ENCODE data around the gene SRPRA.

The SRPRA gene

GRCh38 chr11:126279191-126279590, 10.5 kb upstream of the SRPRA start:
- DNase-seq (ENCODE audit: low read depth, low spot score) = no peak
- in situ Hi-C loops (cut with HindIII; ENCODE audit: low sequenced_read_pairs) = no loop called here
- no peak overlapping the region for H3K4me3 ChIP-seq (ENCODE audit: low read depth, low read length)
- TF ChIP-seq, protein P1, sequence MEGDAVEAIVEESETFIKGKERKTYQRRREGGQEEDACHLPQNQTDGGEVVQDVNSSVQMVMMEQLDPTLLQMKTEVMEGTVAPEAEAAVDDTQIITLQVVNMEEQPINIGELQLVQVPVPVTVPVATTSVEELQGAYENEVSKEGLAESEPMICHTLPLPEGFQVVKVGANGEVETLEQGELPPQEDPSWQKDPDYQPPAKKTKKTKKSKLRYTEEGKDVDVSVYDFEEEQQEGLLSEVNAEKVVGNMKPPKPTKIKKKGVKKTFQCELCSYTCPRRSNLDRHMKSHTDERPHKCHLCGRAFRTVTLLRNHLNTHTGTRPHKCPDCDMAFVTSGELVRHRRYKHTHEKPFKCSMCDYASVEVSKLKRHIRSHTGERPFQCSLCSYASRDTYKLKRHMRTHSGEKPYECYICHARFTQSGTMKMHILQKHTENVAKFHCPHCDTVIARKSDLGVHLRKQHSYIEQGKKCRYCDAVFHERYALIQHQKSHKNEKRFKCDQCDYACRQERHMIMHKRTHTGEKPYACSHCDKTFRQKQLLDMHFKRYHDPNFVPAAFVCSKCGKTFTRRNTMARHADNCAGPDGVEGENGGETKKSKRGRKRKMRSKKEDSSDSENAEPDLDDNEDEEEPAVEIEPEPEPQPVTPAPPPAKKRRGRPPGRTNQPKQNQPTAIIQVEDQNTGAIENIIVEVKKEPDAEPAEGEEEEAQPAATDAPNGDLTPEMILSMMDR (IDR thresholded peaks at IDR 0.05; ENCODE audit: low read depth, low read length) = no peak

DNA sequence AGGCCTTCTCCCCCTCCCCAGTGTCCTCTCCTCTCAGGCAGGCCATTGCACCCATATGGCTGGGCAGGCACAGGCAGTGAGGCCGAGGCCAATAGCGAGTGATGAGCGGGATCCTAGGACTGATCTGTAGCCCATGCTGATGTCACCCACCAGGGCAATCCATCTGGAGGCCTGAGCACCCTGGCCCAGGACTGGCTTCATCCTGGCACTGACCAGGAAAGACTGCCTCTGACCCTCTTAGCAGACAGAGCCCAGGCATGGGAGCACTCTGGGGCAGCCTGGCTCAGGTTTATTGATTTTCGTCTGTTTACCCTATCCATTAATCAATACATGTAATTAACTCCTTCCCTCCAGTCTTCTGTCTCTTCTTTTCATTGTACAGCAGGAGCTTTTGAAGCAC, 9.1 kb upstream of the SRPRA start:
- in situ Hi-C loops (cut with HindIII; ENCODE audit: low sequenced_read_pairs) = no loop called here
- TF ChIP-seq, protein P1 (IDR thresholded peaks at IDR 0.05; ENCODE audit: low read depth, low read length) = no peak
- no peak overlapping the region for H3K4me3 ChIP-seq (ENCODE audit: low read depth, low read length)
- DNase-seq (ENCODE audit: low read depth, low spot score) = no peak

- in situ Hi-C loops (cut with HindIII; ENCODE audit: low sequenced_read_pairs) = no loop called here
- H3K4me3 ChIP-seq (ENCODE audit: low read depth, low read length) = no peak overlapping the region
- no peak for DNase-seq (ENCODE audit: low read depth, low spot score)
- TF ChIP-seq, protein P1 (IDR thresholded peaks at IDR 0.05; ENCODE audit: low read depth, low read length) = no peak
These were observed 8.6 kb upstream of the SRPRA start for GRCh38 chr11:126277322-126277721.

DNA sequence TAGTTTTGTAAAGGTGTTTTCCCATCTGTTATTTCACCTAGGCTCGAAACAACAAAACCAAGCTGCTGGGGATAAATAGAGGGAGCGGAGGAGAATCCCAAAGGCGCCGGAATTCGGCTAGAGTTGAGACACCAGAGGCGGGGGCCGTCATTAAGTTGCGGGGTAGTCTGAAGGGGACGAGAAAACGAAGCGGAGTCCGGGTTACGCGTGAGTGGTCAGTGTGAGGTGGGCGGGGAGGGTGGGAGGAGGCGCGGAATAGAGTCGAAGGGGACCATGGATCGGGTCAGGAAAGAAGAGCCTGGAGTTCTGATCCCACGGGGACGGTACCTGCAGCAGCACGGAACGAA, 361 bp downstream of the SRPRA start:
- TF ChIP-seq, protein P1 (IDR thresholded peaks at IDR 0.05; ENCODE audit: low read depth, low read length) = no peak
- in situ Hi-C loops (cut with HindIII; ENCODE audit: low sequenced_read_pairs) = no loop called here
- no peak for DNase-seq (ENCODE audit: low read depth, low spot score)

GRCh38 chr11:126267650-126268049, 1.0 kb downstream of the SRPRA start:
- in situ Hi-C loops (cut with HindIII; ENCODE audit: low sequenced_read_pairs) = no loop called here
- H3K4me3 ChIP-seq (ENCODE audit: low read depth, low read length) = peak overlapping the region; percentile 79
- TF ChIP-seq, protein P1 (IDR thresholded peaks at IDR 0.05; ENCODE audit: low read depth, low read length) = no peak
- no peak for DNase-seq (ENCODE audit: low read depth, low spot score)

More for the DNA sequence above, 361 bp downstream of the SRPRA start:
- H3K4me3 ChIP-seq (ENCODE audit: low read depth, low read length) = peak overlapping the region; percentile 79

- TF ChIP-seq, protein P1 (IDR thresholded peaks at IDR 0.05; ENCODE audit: low read depth, low read length) = no peak
- in situ Hi-C loops (cut with HindIII; ENCODE audit: low sequenced_read_pairs) = no loop called here
- no peak for DNase-seq (ENCODE audit: low read depth, low spot score)
- no peak overlapping the region for H3K4me3 ChIP-seq (ENCODE audit: low read depth, low read length)
These were observed 2.9 kb downstream of the SRPRA start for GRCh38 chr11:126265811-126266210.

DNA sequence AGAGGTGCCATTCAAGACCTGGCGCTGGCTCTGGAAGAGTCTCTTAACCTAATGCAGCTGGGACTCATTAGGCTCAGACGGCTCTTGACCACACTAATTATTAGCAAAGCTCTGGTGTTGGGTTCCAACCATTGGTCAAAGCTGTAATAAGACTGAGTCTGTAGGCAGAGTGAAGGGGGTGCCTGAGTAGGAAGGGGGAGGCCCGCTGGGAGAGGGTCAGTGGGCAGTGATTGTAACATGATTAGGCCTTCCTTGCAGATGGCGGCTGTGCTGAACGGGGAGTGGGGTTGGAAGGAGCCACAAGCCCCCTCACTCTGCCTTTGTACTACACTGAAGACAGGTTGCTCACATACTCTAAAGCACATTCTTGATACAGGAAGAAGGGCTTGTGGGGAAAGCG, 5.2 kb downstream of the SRPRA start:
- TF ChIP-seq, protein P1 (IDR thresholded peaks at IDR 0.05; ENCODE audit: low read depth, low read length) = no peak
- no peak overlapping the region for H3K4me3 ChIP-seq (ENCODE audit: low read depth, low read length)
- DNase-seq (ENCODE audit: low read depth, low spot score) = no peak
- in situ Hi-C loops (cut with HindIII; ENCODE audit: low sequenced_read_pairs) = no loop called here

Data from astrocyte of the spinal cord (primary cell).